ENCODE measurements around the gene PKIG.

- TF ChIP-seq, protein P1, sequence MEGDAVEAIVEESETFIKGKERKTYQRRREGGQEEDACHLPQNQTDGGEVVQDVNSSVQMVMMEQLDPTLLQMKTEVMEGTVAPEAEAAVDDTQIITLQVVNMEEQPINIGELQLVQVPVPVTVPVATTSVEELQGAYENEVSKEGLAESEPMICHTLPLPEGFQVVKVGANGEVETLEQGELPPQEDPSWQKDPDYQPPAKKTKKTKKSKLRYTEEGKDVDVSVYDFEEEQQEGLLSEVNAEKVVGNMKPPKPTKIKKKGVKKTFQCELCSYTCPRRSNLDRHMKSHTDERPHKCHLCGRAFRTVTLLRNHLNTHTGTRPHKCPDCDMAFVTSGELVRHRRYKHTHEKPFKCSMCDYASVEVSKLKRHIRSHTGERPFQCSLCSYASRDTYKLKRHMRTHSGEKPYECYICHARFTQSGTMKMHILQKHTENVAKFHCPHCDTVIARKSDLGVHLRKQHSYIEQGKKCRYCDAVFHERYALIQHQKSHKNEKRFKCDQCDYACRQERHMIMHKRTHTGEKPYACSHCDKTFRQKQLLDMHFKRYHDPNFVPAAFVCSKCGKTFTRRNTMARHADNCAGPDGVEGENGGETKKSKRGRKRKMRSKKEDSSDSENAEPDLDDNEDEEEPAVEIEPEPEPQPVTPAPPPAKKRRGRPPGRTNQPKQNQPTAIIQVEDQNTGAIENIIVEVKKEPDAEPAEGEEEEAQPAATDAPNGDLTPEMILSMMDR (conservative IDR thresholded peaks at IDR 0.05; ENCODE audit: low read depth, low read length): no peak
- no peak for TF ChIP-seq EZH2 (IDR thresholded peaks at IDR 0.05; ENCODE audit: borderline replicate concordance, low read depth, low read length, poor library complexity, severe bottlenecking)
These were observed 12.0 kb upstream of the PKIG start for GRCh38 chr20:44570367-44570766.

All from A673 (cell line).